Tibial nerve (tissue), 4 donors: ENCODE data around the gene TMEM187. TPM values are rescaled to one million over a fixed set of nuclear protein-coding genes. Genes with fewer than 3 reads are reported as not detected.

Experiments used
- DNase-seq, 2 donors: peaks; one replicate each; pipeline ENCODE4 v3.0.0-alpha.2; 2019; ENCODE audit warnings: low spot score in 2 of 2
- H3K27ac ChIP-seq, 4 donors: fragments of 200-600 bp; sonication (generic) in 3 of 4; one replicate each; pipeline ENCODE4 v1.5.1; 2017 to 2019; ENCODE audit warnings: mild to moderate bottlenecking in 1 of 4
- H3K27me3 ChIP-seq, 2 donors: fragments of 200-600 bp; sonication (generic) in 1 of 2; one replicate each; pipeline versions ENCODE4 v1.5.1 to v1.6.0; 2017 to 2019
- H3K36me3 ChIP-seq, 3 donors: fragments of 200-600 bp; sonication (generic); one replicate each; pipeline ENCODE4 v1.5.1; 2018 to 2019
- H3K4me1 ChIP-seq, 4 donors: fragments of 200-600 bp; sonication (generic) in 3 of 4; one replicate each; pipeline ENCODE4 v1.5.1; 2017 to 2019
- H3K4me3 ChIP-seq, 4 donors: fragments of 200-600 bp; sonication (generic) in 3 of 4; one replicate each; pipeline ENCODE4 v1.5.1; 2017 to 2019; ENCODE audit warnings: mild to moderate bottlenecking in 1 of 4, moderate library complexity in 1 of 4
- H3K9me3 ChIP-seq, 4 donors: fragments of 200-600 bp; sonication (generic) in 3 of 4; one replicate each; pipeline ENCODE4 v1.5.1; 2017 to 2019
- EP300 ChIP-seq, 2 donors: sonication (generic); formaldehyde crosslinking; IDR thresholded peaks; one replicate each; pipeline ENCODE4 v1.6.1; 2017; ENCODE audit warnings: antibody characterized with exemption in 2 of 2, mild to moderate bottlenecking in 1 of 2
- POLR2A ChIP-seq, 2 donors: fragments of 450-650 bp; IDR thresholded peaks; one replicate each; pipeline ENCODE4 v1.6.1; 2017; ENCODE audit warnings: antibody characterized with exemption in 2 of 2, mild to moderate bottlenecking in 2 of 2, moderate library complexity in 2 of 2
- WGBS, 2 donors: methylation state at CpG; one replicate each; pipeline ENCODE4 v1.1.5; 2018; 5-methylcytosine and 5-hydroxymethylcytosine counted together
- total RNA-seq, 4 donors: library from RNA; depleted of rRNA; stranded (reverse); fragments of >200 nt; gene quantifications; one replicate each; pipeline ENCODE4 v1.1.0, GENCODE V29; 2016
- TF ChIP-seq, protein P1 (sequence below), 5 experiments: fragments of 200-600 bp in 3 of 5; fragments of 450-650 bp in 2 of 5; sonication (generic) in 3 of 5; IDR thresholded peaks; one replicate each; pipeline ENCODE4 v1.5.1; 2016 to 2019; ENCODE audit warnings: antibody characterized with exemption in 5 of 5, mild to moderate bottlenecking in 3 of 5, moderate library complexity in 2 of 5

The TMEM187 gene
- total RNA-seq, 4 donors from 2014 or later: 4.2 to 16.4 (median 9.6) TPM

DNA sequence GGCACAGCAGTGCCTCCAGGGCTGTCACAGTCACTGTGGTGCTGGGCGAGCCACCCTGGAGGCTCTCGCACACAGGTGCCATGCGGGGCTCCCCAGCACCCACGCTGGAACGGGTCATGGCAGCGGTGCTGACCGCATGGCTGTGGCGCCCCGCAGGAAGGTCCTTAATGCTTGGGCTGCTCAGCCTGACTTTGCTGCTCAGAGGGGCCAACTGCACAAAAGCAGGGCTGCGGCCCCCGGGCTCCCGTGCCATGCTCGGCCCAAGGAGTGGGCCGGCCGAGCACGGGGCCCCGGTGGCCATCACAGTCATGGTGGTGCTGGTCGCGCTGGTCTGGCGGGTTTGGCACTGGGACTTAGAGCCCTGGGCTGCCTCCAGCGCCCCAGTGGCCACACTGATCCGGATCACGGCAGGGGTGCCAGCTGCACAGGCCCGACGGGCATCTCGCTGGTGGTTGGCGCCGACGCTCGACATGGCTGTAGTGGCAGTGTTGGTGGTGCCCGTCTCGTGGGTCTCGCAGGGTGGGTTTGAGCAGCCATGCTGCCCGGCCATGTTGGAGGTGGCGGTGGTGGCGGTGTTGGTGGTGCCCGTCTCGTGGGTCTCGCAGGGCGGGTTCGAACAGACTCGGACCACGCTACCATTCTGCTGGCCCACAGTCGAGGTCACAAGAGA lies 17.9 kb upstream of the TMEM187 start:
- no peak for DNase-seq
- no peaks in the 10 kb centered on the region for H3K9me3 ChIP-seq
- 94% methylated on average over 13 of the region's 44 CpGs; no CpG with 5 or more reads in 1 of the 2 donors for WGBS, 2 donors
- H3K4me1 ChIP-seq: peaks cover 0 to 17% (median 0%) of the 10 kb centered on the region in 4 donors
- H3K36me3 ChIP-seq: peaks cover 4 to 94% (median 5%) of the 10 kb centered on the region in 3 donors
- no peak for TF ChIP-seq EP300 (IDR thresholded peaks at IDR 0.05)
- no peak for TF ChIP-seq POLR2A (IDR thresholded peaks at IDR 0.05)
- TF ChIP-seq, protein P1, sequence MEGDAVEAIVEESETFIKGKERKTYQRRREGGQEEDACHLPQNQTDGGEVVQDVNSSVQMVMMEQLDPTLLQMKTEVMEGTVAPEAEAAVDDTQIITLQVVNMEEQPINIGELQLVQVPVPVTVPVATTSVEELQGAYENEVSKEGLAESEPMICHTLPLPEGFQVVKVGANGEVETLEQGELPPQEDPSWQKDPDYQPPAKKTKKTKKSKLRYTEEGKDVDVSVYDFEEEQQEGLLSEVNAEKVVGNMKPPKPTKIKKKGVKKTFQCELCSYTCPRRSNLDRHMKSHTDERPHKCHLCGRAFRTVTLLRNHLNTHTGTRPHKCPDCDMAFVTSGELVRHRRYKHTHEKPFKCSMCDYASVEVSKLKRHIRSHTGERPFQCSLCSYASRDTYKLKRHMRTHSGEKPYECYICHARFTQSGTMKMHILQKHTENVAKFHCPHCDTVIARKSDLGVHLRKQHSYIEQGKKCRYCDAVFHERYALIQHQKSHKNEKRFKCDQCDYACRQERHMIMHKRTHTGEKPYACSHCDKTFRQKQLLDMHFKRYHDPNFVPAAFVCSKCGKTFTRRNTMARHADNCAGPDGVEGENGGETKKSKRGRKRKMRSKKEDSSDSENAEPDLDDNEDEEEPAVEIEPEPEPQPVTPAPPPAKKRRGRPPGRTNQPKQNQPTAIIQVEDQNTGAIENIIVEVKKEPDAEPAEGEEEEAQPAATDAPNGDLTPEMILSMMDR (IDR thresholded peaks at IDR 0.05): no peak
- H3K27me3 ChIP-seq: no peaks in the 10 kb centered on the region
- H3K27ac ChIP-seq: no peak overlapping the region
- no peak overlapping the region for H3K4me3 ChIP-seq

DNA sequence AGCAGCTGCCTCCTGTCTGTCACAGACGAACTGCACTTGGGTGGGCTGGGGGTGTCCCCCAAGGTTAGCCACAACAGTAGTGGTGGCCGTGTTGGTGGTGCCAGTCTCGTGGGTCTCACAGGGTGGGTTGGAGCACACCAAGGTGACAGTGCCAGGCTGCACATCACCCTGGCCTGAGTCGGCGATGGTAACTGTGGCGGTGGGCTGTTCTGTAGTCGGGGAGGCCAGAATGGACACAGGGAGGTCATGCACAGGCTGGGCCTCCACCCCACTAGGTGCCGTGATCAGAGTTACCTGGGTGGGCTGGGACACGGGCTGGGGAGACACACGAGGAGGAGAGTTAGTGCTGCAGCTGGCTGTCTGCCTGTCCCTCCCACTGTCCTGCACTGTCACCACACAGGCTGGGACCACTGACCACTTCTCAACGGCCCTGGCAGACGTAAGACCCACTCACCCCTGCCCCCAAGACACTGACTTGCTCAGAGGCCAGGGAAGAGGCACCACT lies 17.3 kb upstream of the TMEM187 start:
- H3K4me1 ChIP-seq: peaks cover 0 to 11% (median 0%) of the 10 kb centered on the region in 4 donors
- H3K9me3 ChIP-seq: no peaks in the 10 kb centered on the region
- no peak overlapping the region for H3K4me3 ChIP-seq
- H3K36me3 ChIP-seq: peaks cover 4 to 94% (median 5%) of the 10 kb centered on the region in 3 donors
- WGBS, 2 donors: 78% methylated on average over 8 of the region's 12 CpGs; no CpG with 5 or more reads in 1 of the 2 donors
- no peak for DNase-seq
- no peaks in the 10 kb centered on the region for H3K27me3 ChIP-seq
- TF ChIP-seq POLR2A (IDR thresholded peaks at IDR 0.05) (no peak), EP300 (IDR thresholded peaks at IDR 0.05) (no peak)
- TF ChIP-seq, protein P1 (IDR thresholded peaks at IDR 0.05): no peak
- H3K27ac ChIP-seq: no peak overlapping the region

DNA sequence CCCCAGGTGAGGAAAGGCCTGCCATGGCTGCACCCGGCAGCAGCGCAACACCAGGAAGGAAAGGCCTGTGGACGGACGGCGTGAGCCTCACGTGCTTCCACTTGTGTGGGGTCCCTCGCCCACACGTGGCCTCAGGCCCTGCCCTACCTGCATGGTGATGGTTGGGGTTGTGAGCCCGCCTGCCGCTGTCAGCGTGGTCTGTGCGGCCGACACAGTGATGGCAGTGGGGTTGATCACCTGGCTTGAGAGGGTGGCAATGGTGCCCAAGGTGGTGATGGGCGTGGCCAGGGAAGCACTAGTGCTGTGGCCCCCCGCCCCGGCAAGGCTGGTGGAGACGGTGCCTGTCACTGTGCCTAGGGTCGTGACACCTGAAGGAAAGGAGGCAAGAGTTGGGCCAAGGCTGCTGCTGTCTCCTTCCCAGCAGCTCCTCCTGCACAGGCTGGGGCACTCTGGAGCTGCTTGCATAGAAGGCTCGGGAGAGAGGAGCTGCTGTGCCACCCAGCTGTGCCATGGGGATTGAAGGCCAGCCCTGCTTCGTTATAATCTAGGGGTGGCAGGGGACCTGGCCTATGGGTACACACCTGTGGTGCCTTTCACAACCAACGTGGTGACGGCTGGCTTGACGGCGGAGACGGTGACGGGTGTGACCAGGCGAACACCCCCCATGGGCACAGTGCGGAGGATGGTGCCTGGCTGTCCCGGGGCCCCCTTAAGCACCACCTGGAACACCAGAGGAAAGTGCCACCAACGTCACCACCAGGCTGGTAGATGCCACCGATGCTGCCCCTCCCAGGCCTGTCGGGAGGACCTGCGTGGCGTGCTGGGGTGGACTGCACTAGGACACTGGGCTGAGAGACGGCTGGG lies 16.3 kb upstream of the TMEM187 start:
- peaks cover 4 to 94% (median 5%) of the 10 kb centered on the region in 3 donors for H3K36me3 ChIP-seq
- no peak overlapping the region for H3K4me3 ChIP-seq
- H3K27me3 ChIP-seq: no peaks in the 10 kb centered on the region
- DNase-seq: no peak
- H3K9me3 ChIP-seq: no peaks in the 10 kb centered on the region
- TF ChIP-seq POLR2A (IDR thresholded peaks at IDR 0.05): no peak
- TF ChIP-seq EP300 (IDR thresholded peaks at IDR 0.05): no peak
- TF ChIP-seq, protein P1 (IDR thresholded peaks at IDR 0.05): no peak
- 85 to 90% methylated on average over 8 to 24 of the region's 35 CpGs for WGBS, 2 donors
- H3K4me1 ChIP-seq: peaks cover 0 to 10% (median 0%) of the 10 kb centered on the region in 4 donors
- H3K27ac ChIP-seq: no peak overlapping the region

DNA sequence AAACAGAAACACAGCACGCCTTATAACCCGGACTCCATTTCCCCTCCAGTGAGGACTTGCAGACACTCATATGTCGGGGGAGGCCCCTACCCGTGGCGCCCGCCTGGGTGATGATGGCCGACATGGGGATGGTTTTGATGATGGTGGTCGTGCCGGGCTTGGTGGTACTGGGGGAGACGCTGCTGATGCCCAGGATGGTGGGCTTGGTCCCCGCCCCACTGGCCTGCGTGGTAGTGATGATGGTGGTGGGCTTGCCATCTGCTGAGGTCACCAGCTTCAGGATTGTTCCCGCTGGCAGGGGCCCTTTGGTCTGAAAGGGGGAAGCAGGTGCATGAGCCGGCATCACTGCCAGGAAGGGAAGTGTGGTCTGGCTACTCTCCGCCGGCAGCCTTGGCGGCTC lies 15.3 kb upstream of the TMEM187 start:
- H3K36me3 ChIP-seq: peaks cover 0 to 94% (median 4%) of the 10 kb centered on the region in 3 donors
- no peak overlapping the region for H3K27ac ChIP-seq
- no peak for DNase-seq
- no peaks in the 10 kb centered on the region for H3K9me3 ChIP-seq
- H3K4me3 ChIP-seq: no peak overlapping the region
- TF ChIP-seq POLR2A (IDR thresholded peaks at IDR 0.05) (no peak), EP300 (IDR thresholded peaks at IDR 0.05) (no peak)
- TF ChIP-seq, protein P1 (IDR thresholded peaks at IDR 0.05): no peak
- 89% methylated on average over 17 of the region's 17 CpGs; no CpG with 5 or more reads in 1 of the 2 donors for WGBS, 2 donors
- H3K4me1 ChIP-seq: peaks cover 0 to 10% (median 0%) of the 10 kb centered on the region in 4 donors
- no peaks in the 10 kb centered on the region for H3K27me3 ChIP-seq
